GM12864 (cell line): ENCODE data around the gene ZFR.

Experiments used
- DNase-seq: peaks from one replicate; pipeline ENCODE4 v3.0.0-alpha.2; 2011; ENCODE audit warnings: low read depth
- H3K4me3 ChIP-seq: 2 replicates; pipeline ENCODE4 v1.5.1; 2011; ENCODE audit warnings: mild to moderate bottlenecking, low read depth, low read length, control low read depth
- TF ChIP-seq, protein P1 (sequence below): IDR thresholded peaks from 2 replicates; pipeline ENCODE4 v1.5.1; 2011; ENCODE audit warnings: low read depth, mild to moderate bottlenecking, moderate library complexity, low read length, control low read depth, inconsistent platforms; ENCODE audit errors: missing control alignments

ZFR gene

DNA sequence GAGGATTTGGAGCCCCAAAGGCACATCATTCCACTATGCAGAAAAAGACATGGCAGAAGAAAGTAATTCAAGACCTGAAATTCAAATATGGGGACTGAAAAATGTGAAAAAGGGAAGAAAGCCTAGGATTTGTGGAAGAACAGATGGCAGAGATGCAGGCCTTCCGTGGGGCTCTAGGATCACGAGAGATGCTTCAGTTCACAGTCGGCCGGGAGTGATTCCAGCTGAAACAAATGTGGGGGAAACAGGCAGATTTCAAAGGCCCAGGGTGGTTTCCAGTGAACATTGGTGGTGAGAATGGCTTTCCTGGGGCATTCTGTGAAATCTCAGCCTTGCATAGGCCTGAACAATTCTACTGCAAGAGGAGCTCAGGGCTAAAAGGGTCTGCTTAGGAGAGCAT is 34.6 kb upstream of the ZFR start:
- H3K4me3 ChIP-seq = no peak overlapping the region
- TF ChIP-seq, protein P1, sequence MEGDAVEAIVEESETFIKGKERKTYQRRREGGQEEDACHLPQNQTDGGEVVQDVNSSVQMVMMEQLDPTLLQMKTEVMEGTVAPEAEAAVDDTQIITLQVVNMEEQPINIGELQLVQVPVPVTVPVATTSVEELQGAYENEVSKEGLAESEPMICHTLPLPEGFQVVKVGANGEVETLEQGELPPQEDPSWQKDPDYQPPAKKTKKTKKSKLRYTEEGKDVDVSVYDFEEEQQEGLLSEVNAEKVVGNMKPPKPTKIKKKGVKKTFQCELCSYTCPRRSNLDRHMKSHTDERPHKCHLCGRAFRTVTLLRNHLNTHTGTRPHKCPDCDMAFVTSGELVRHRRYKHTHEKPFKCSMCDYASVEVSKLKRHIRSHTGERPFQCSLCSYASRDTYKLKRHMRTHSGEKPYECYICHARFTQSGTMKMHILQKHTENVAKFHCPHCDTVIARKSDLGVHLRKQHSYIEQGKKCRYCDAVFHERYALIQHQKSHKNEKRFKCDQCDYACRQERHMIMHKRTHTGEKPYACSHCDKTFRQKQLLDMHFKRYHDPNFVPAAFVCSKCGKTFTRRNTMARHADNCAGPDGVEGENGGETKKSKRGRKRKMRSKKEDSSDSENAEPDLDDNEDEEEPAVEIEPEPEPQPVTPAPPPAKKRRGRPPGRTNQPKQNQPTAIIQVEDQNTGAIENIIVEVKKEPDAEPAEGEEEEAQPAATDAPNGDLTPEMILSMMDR = no peak
- no peak for DNase-seq

DNA sequence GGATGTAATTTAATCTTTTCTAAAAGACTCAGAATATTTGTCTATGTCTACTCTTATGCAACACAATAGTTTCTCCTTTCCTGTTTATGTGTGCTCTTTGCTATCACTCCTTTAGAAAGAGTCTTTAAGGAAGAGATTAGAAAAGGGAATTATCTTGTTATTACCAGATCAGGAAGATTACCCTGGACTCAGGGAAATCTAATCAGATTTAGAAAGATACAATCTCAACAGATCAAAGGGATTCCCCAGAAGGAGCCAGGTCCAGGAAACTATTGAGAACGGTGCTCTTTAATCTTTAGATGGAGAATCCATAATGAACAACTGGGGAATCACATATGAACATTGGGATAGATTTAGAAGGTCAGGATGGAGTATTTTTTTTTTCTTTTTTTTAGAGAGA is 32.4 kb upstream of the ZFR start:
- DNase-seq = no peak
- no peak overlapping the region for H3K4me3 ChIP-seq
- TF ChIP-seq, protein P1 = no peak

DNA sequence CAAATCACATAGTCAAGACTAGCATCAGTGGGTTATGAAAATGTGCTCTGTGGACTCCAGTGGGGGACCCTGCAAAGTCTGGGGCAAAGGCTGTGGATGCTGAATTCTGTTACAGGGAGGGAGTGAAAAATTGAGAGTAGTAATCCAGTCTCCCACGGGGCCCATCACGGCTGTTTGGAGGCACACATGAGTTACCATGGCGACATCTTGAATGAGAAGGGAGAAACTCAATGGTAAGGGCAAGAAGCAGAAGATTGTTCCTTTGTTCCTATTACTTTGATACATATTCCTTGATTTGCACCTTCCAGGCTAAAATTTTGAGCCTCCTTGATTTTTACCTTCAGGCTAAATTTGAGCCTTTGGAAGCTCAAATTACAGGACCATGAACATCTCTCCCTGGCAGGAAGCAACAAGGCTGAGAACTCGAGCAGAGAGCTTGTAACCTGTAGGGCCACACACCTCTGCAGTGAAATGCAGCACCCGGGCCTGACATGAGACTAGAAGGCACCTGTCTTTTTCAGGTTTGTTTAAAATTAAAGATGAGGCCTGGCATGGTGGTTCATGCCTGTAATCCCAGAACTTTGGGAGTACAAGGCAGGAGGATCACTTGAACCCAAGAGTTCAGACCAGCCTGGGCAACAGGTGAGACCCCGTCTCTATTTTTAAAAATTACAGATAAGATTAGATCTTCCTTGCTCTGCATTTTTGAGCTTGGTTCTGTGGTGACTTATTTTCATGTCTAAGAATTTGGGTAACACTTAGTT is 31.0 kb upstream of the ZFR start:
- TF ChIP-seq, protein P1 = no peak
- no peak overlapping the region for H3K4me3 ChIP-seq
- DNase-seq = no peak

- no peak overlapping the region for H3K4me3 ChIP-seq
- TF ChIP-seq, protein P1 = no peak
- no peak for DNase-seq
Measured at GRCh38 chr5:32474209-32474854, 29.8 kb upstream of the ZFR start.

DNA sequence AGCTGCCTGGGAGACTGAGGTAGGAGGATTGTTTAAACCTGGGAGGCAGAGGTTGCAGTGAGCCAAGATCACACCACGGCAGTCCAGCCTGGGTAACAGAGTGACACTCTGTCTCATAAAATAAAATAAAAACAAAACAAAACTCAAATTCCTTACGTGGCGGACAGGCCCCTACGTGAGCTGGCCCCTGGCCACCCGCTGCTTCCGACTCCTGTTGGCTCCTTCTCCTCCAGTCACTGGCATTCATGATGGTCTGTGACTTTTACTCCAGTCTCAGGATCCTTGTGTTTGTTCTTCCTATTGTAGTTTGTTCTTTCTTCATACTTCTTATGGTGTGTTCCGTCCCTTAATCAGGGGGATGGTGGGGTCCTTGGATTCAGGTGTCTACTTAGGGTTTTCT is 28.5 kb upstream of the ZFR start:
- DNase-seq = no peak
- TF ChIP-seq, protein P1 = no peak
- H3K4me3 ChIP-seq = no peak overlapping the region

DNA sequence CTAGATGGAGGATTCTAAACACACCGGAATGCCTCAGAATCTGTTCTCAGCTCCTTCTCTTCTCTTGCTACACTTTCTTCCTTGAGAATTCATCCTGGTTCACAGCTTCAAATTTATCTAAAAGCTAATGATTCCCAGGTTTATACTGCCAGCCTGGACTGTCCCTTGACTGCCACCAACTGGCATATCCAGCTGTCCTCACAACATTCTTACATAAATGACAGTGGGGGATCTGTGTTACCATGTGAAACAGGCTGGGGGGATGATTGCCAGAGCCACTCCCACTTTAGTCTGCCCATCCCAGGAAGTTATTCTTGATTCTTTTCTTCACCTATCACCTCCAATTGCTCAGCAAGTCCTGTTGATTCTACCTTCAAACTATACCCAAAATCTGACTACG is 27.2 kb upstream of the ZFR start:
- TF ChIP-seq, protein P1 = no peak
- no peak for DNase-seq
- no peak overlapping the region for H3K4me3 ChIP-seq
